Measurements from ENCODE around the gene ADAR. TPM values are rescaled to one million over a fixed set of nuclear protein-coding genes. Genes with fewer than 3 reads are reported as not detected.

The ADAR gene
- total and polyA plus RNA-seq, 2 experiments from 2014 or later = 96.4 to 188 TPM

DNA sequence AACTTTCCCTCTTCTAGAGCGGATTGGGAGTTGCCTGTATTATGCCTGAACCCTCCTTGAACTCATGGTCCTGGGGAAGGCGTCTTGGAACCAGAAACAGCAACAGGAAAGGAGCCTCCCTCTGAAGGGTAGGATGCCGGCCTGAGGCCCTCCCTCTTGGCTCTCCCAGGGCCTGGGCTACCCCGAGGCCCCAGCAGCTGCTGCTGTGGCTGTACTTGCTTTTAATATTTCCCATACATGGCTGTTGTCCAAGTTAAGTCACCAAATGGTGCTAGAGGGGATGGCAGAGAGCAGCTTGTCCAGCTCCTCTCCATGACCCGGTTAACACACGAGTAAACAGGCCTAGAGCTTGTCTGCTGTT, 29.9 kb downstream of the ADAR start (continued):
- TF ChIP-seq STAT1 (IDR thresholded peaks at IDR 0.05; ENCODE audit: unreplicated experiment) = no peak

- no peaks in the 10 kb centered on the region for H3K9me3 Mint-ChIP-seq
- H3K4me3 Mint-ChIP-seq = no peak overlapping the region
- Histone ChIP-seq H3K36me3 (ENCODE audit: insufficient read depth) (peaks cover 6% of the 10 kb centered on the region), H2AFZ (no peak overlapping the region), H3K4me3 (no peak overlapping the region), H3F3A (replicated peaks; ENCODE audit: low read depth) (no peaks in the 10 kb centered on the region), H3K9me2 (ENCODE audit: insufficient read depth) (no peaks in the 10 kb centered on the region), H3K27ac (ENCODE audit: low read depth) (no peak overlapping the region), H3K27me3 (ENCODE audit: insufficient read depth) (no peaks in the 10 kb centered on the region), H3K4me1 (ENCODE audit: insufficient read depth) (peaks cover 3% of the 10 kb centered on the region; the same call in 1 of the 2 replicates), H3K4me2 (no peak overlapping the region), H3K79me2 (replicated peaks; ENCODE audit: insufficient read depth) (no peaks in the 10 kb centered on the region), H4K20me1 (replicated peaks; ENCODE audit: insufficient read depth) (peaks cover 8% of the 10 kb centered on the region; the same call in 1 of the 2 replicates)
- TF ChIP-seq POLR2AphosphoS5 (IDR thresholded peaks at IDR 0.05; ENCODE audit: low read depth) = 0 out of 2 replicates have a peak, but pooled peaks have one; percentile 2
- no peak for TF ChIP-seq CREB1 (CRISPR knock-in tag; IDR thresholded peaks at IDR 0.05; ENCODE audit: low read depth)
- no peak for TF ChIP-seq JUNB (IDR thresholded peaks at IDR 0.05; ENCODE audit: unreplicated experiment)
- no peak overlapping the region for H3K27ac Mint-ChIP-seq
- peaks cover 47% of the 10 kb centered on the region for H3K36me3 Mint-ChIP-seq (ENCODE audit: low read depth)
- DNase-seq (ENCODE audit: low spot score) (no peak), ATAC-seq (no peak)
- H3K27me3 Mint-ChIP-seq (ENCODE audit: insufficient read depth, low read depth, poor library complexity) = peaks cover 25% of the 10 kb centered on the region
- H3K4me1 Mint-ChIP-seq = peaks cover 23% of the 10 kb centered on the region
Observed at GRCh38 chr1:154577346-154578057, 30.5 kb downstream of the ADAR start.

GRCh38 chr1:154575951-154576566, 31.9 kb downstream of the ADAR start:
- DNase-seq (ENCODE audit: low spot score) (no peak), ATAC-seq (no peak)
- Histone ChIP-seq H3K4me2 (no peak overlapping the region), H3K9me2 (ENCODE audit: insufficient read depth) (no peaks in the 10 kb centered on the region), H3K27me3 (ENCODE audit: insufficient read depth) (no peaks in the 10 kb centered on the region), H3K4me3 (no peak overlapping the region), H3K27ac (ENCODE audit: low read depth) (no peak overlapping the region), H3K4me1 (ENCODE audit: insufficient read depth) (peaks cover 7% of the 10 kb centered on the region; the same call in 1 of the 2 replicates), H3F3A (replicated peaks; ENCODE audit: low read depth) (no peaks in the 10 kb centered on the region), H4K20me1 (replicated peaks; ENCODE audit: insufficient read depth) (peaks cover 7% of the 10 kb centered on the region; the same call in 1 of the 2 replicates), H2AFZ (no peak overlapping the region), H3K36me3 (ENCODE audit: insufficient read depth) (0 out of 2 replicates have a peak, but pooled peaks cover 4% of the 10 kb centered on the region), H3K79me2 (replicated peaks; ENCODE audit: insufficient read depth) (no peaks in the 10 kb centered on the region)
- no peaks in the 10 kb centered on the region for H3K9me3 Mint-ChIP-seq
- H3K4me1 Mint-ChIP-seq = peaks cover 28% of the 10 kb centered on the region
- peaks cover 38% of the 10 kb centered on the region for H3K36me3 Mint-ChIP-seq (ENCODE audit: low read depth)
- no peak overlapping the region; the same call in 1 of the 2 replicates for H3K27ac Mint-ChIP-seq
- peaks cover 31% of the 10 kb centered on the region for H3K27me3 Mint-ChIP-seq (ENCODE audit: insufficient read depth, low read depth, poor library complexity)
- no peak overlapping the region for H3K4me3 Mint-ChIP-seq
- TF ChIP-seq, protein P1, sequence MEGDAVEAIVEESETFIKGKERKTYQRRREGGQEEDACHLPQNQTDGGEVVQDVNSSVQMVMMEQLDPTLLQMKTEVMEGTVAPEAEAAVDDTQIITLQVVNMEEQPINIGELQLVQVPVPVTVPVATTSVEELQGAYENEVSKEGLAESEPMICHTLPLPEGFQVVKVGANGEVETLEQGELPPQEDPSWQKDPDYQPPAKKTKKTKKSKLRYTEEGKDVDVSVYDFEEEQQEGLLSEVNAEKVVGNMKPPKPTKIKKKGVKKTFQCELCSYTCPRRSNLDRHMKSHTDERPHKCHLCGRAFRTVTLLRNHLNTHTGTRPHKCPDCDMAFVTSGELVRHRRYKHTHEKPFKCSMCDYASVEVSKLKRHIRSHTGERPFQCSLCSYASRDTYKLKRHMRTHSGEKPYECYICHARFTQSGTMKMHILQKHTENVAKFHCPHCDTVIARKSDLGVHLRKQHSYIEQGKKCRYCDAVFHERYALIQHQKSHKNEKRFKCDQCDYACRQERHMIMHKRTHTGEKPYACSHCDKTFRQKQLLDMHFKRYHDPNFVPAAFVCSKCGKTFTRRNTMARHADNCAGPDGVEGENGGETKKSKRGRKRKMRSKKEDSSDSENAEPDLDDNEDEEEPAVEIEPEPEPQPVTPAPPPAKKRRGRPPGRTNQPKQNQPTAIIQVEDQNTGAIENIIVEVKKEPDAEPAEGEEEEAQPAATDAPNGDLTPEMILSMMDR (conservative IDR thresholded peaks at IDR 0.05; ENCODE audit: low read depth in 2 of 2) = no peak
- TF ChIP-seq STAT1 (IDR thresholded peaks at IDR 0.05; ENCODE audit: unreplicated experiment) = no peak
- no peak for TF ChIP-seq NANOG (IDR thresholded peaks at IDR 0.05; ENCODE audit: borderline replicate concordance)
- TF ChIP-seq JUNB (IDR thresholded peaks at IDR 0.05; ENCODE audit: unreplicated experiment) = no peak
- no peak for TF ChIP-seq CREB1 (CRISPR knock-in tag; IDR thresholded peaks at IDR 0.05; ENCODE audit: low read depth)
- TF ChIP-seq POLR2AphosphoS5 (IDR thresholded peaks at IDR 0.05; ENCODE audit: low read depth) = no peak
- TF ChIP-seq ZNF331 (CRISPR knock-in tag; IDR thresholded peaks at IDR 0.05; ENCODE audit: low read depth) = no peak
- TF ChIP-seq ETS1 (IDR thresholded peaks at IDR 0.05) = no peak
- no peak for TF ChIP-seq EZH2 (IDR thresholded peaks at IDR 0.05; ENCODE audit: low read depth, unreplicated experiment)
- TF ChIP-seq ZNF114 (CRISPR knock-in tag; IDR thresholded peaks at IDR 0.05) = no peak
- TF ChIP-seq, protein P2, sequence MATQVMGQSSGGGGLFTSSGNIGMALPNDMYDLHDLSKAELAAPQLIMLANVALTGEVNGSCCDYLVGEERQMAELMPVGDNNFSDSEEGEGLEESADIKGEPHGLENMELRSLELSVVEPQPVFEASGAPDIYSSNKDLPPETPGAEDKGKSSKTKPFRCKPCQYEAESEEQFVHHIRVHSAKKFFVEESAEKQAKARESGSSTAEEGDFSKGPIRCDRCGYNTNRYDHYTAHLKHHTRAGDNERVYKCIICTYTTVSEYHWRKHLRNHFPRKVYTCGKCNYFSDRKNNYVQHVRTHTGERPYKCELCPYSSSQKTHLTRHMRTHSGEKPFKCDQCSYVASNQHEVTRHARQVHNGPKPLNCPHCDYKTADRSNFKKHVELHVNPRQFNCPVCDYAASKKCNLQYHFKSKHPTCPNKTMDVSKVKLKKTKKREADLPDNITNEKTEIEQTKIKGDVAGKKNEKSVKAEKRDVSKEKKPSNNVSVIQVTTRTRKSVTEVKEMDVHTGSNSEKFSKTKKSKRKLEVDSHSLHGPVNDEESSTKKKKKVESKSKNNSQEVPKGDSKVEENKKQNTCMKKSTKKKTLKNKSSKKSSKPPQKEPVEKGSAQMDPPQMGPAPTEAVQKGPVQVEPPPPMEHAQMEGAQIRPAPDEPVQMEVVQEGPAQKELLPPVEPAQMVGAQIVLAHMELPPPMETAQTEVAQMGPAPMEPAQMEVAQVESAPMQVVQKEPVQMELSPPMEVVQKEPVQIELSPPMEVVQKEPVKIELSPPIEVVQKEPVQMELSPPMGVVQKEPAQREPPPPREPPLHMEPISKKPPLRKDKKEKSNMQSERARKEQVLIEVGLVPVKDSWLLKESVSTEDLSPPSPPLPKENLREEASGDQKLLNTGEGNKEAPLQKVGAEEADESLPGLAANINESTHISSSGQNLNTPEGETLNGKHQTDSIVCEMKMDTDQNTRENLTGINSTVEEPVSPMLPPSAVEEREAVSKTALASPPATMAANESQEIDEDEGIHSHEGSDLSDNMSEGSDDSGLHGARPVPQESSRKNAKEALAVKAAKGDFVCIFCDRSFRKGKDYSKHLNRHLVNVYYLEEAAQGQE (IDR thresholded peaks at IDR 0.05; ENCODE audit: unreplicated experiment) = no peak
- no peak for TF ChIP-seq EZH2phosphoT487 (IDR thresholded peaks at IDR 0.05; ENCODE audit: unreplicated experiment)

Data from GM23338 (cell line).